Neuronal stem cell (in vitro differentiated cells): ENCODE results near the gene TRAK2.

Experiments
- DNase-seq: peaks from one replicate; pipeline ENCODE4 v3.0.0-alpha.2; 2013; ENCODE audit warnings: low spot score
- H2AFZ ChIP-seq: one replicate; pipeline ENCODE4 v1.6.1; 2013; ENCODE audit warnings: mild to moderate bottlenecking, low read length, inconsistent platforms
- H2AK5ac ChIP-seq: 2 replicates; pipeline ENCODE4 v1.6.1; 2013; ENCODE audit warnings: low read depth, mild to moderate bottlenecking, inconsistent platforms, low read length, moderate library complexity, mixed read lengths
- H2BK120ac ChIP-seq: 2 replicates; pipeline ENCODE4 v1.6.1; 2013; ENCODE audit warnings: low read depth, mild to moderate bottlenecking, inconsistent platforms, low read length, moderate library complexity, mixed read lengths
- H2BK12ac ChIP-seq: one replicate; pipeline ENCODE4 v1.6.1; 2013; ENCODE audit warnings: low read length, inconsistent platforms
- H2BK15ac ChIP-seq: 2 replicates; pipeline ENCODE4 v1.6.1; 2013; ENCODE audit warnings: mild to moderate bottlenecking, low read length, inconsistent platforms, mixed read lengths
- H2BK5ac ChIP-seq: one replicate; pipeline ENCODE4 v1.6.1; 2013; ENCODE audit warnings: inconsistent platforms, mild to moderate bottlenecking, low read length, moderate library complexity
- H3K14ac ChIP-seq: one replicate; pipeline ENCODE4 v1.6.1; 2013; ENCODE audit warnings: low read length, inconsistent platforms
- H3K18ac ChIP-seq: 2 replicates; pipeline ENCODE4 v1.6.1; 2013; ENCODE audit warnings: low read length, inconsistent platforms
- H3K23ac ChIP-seq: 2 replicates; pipeline ENCODE4 v1.6.1; 2013; ENCODE audit warnings: low read depth, mild to moderate bottlenecking, mixed read lengths, low read length, inconsistent platforms; ENCODE audit not compliant: poor library complexity
- H3K27ac ChIP-seq: replicated peaks from 3 replicates; pipeline ENCODE4 v1.5.1; 2013; ENCODE audit warnings: low read length, inconsistent platforms
- H3K27me3 ChIP-seq, 3 experiments: 2 replicates each; pipeline ENCODE4 v1.6.1; 2013; ENCODE audit warnings: low read length in 3 of 3, mild to moderate bottlenecking in 2 of 3, inconsistent platforms in 1 of 3, low read depth in 1 of 3, mixed read lengths in 1 of 3, moderate library complexity in 1 of 3; ENCODE audit not compliant: control insufficient read depth in 3 of 3, insufficient read depth in 3 of 3
- H3K36me3 ChIP-seq, 2 donors: replicated peaks in 1 of 2; 2 replicates each; pipeline ENCODE4 v1.6.1; 2013; ENCODE audit warnings: low read length in 2 of 2; ENCODE audit not compliant: control insufficient read depth in 2 of 2, insufficient read depth in 2 of 2
- H3K4ac ChIP-seq: 2 replicates; pipeline ENCODE4 v1.6.1; 2013; ENCODE audit warnings: inconsistent platforms, mild to moderate bottlenecking, low read length, moderate library complexity
- H3K4me1 ChIP-seq, 2 donors: 1 replicate in 1 of 2; 2 replicates in 1 of 2; pipeline ENCODE4 v1.6.1; 2013; ENCODE audit warnings: low read length in 2 of 2, low read depth in 1 of 2; ENCODE audit not compliant: control insufficient read depth in 2 of 2, insufficient read depth in 1 of 2
- H3K4me2 ChIP-seq: one replicate; pipeline ENCODE4 v1.6.1; 2013; ENCODE audit warnings: mild to moderate bottlenecking, low read length, inconsistent platforms; ENCODE audit not compliant: insufficient read depth, poor library complexity, severe bottlenecking
- H3K4me3 ChIP-seq, 2 donors: 2 replicates each; pipeline ENCODE4 v1.5.1; 2013; ENCODE audit warnings: low read length in 2 of 2, mild to moderate bottlenecking in 2 of 2, inconsistent platforms in 1 of 2, moderate library complexity in 1 of 2
- H3K79me1 ChIP-seq: one replicate; pipeline ENCODE4 v1.6.1; 2013; ENCODE audit warnings: low read depth, mild to moderate bottlenecking, inconsistent platforms, low read length, moderate library complexity
- H3K9ac ChIP-seq: one replicate; pipeline ENCODE4 v1.6.1; 2013; ENCODE audit warnings: mild to moderate bottlenecking, low read depth, low read length, inconsistent platforms; ENCODE audit not compliant: poor library complexity
- H3K9me3 ChIP-seq, 2 donors: replicated peaks in 1 of 2; 2 replicates each; pipeline versions ENCODE3 to v1.6.1; 2013; ENCODE audit warnings: low read length in 2 of 2, mild to moderate bottlenecking in 2 of 2, inconsistent platforms in 1 of 2, low read depth in 1 of 2, mixed read lengths in 1 of 2, moderate library complexity in 1 of 2; ENCODE audit not compliant: control insufficient read depth in 2 of 2, insufficient read depth in 1 of 2
- H4K8ac ChIP-seq: one replicate; pipeline ENCODE4 v1.6.1; 2013; ENCODE audit warnings: low read depth, mild to moderate bottlenecking, inconsistent platforms, low read length, moderate library complexity
- H4K91ac ChIP-seq: one replicate; pipeline ENCODE4 v1.6.1; 2013; ENCODE audit warnings: low read length, low read depth, mild to moderate bottlenecking, inconsistent platforms; ENCODE audit not compliant: poor library complexity
- WGBS, 2 donors: extraction: QIAGEN DNeasy Blood & Tissue Kit; methylation state at CpG; one replicate each; pipeline ENCODE4 v1.1.7; 2013; ENCODE audit warnings: missing lambda C conversion rate in 2 of 2, mixed read lengths in 1 of 2; ENCODE audit not compliant: insufficient read length in 2 of 2, insufficient replicate concordance in 1 of 2; ENCODE audit errors: extremely low coverage in 2 of 2; 5-methylcytosine and 5-hydroxymethylcytosine counted together

TRAK2 gene

GRCh38 chr2:201404699-201405280 lies 46.5 kb downstream of the TRAK2 start:
- WGBS, 2 donors, result no CpG with 5 or more reads among the region's 3 CpGs

GRCh38 chr2:201403880-201404279 lies 47.4 kb downstream of the TRAK2 start:
- Histone ChIP-seq H3K27ac (no peak overlapping the region), H3K9me3 (no peaks in the 10 kb centered on the region), H2BK5ac (no peak overlapping the region), H4K8ac (no peak overlapping the region), H3K36me3 (peaks cover 0 to 6% of the 10 kb centered on the region in 2 donors), H2AFZ (no peak overlapping the region), H2BK15ac (no peak overlapping the region), H3K23ac (no peak overlapping the region), H2AK5ac (no peak overlapping the region), H3K27me3 (no peaks in the 10 kb centered on the region), H3K9ac (no peak overlapping the region), H3K79me1 (no peaks in the 10 kb centered on the region), H3K4me1 (peaks cover 2 to 11% of the 10 kb centered on the region in 2 donors), H3K14ac (no peak overlapping the region), H3K4me2 (no peak overlapping the region), H3K4ac (no peak overlapping the region), H3K4me3 (no peak overlapping the region), H4K91ac (no peak overlapping the region), H2BK120ac (no peak overlapping the region), H2BK12ac (no peak overlapping the region), H3K18ac (no peak overlapping the region)
- DNase-seq, result peak; percentile 8
- WGBS, 2 donors, result no CpG with 5 or more reads among the region's 3 CpGs

More at GRCh38 chr2:201404699-201405280, 46.5 kb downstream of the TRAK2 start:
- Histone ChIP-seq H2BK15ac (no peak overlapping the region), H2BK12ac (no peak overlapping the region), H4K8ac (no peak overlapping the region), H3K14ac (no peak overlapping the region), H3K4me2 (no peak overlapping the region), H2AK5ac (no peak overlapping the region), H3K23ac (no peak overlapping the region), H3K4ac (no peak overlapping the region), H3K36me3 (no peaks in the 10 kb centered on the region), H2BK5ac (no peak overlapping the region), H3K18ac (no peak overlapping the region), H2AFZ (no peak overlapping the region), H3K27ac (no peak overlapping the region), H3K9ac (no peak overlapping the region), H2BK120ac (no peak overlapping the region), H3K4me1 (peaks cover 2 to 11% of the 10 kb centered on the region in 2 donors), H3K9me3 (no peaks in the 10 kb centered on the region), H3K27me3 (no peaks in the 10 kb centered on the region), H3K4me3 (no peak overlapping the region), H4K91ac (no peak overlapping the region), H3K79me1 (no peaks in the 10 kb centered on the region)
- no peak for DNase-seq

GRCh38 chr2:201402651-201403562 lies 48.4 kb downstream of the TRAK2 start:
- H3K4me3 ChIP-seq, result no peak overlapping the region
- no peak overlapping the region for H3K14ac ChIP-seq
- H3K9ac ChIP-seq, result no peak overlapping the region
- no peak overlapping the region for H3K23ac ChIP-seq
- no peaks in the 10 kb centered on the region for H3K27me3 ChIP-seq
- no peak overlapping the region for H3K27ac ChIP-seq
- H3K18ac ChIP-seq, result no peak overlapping the region
- no peak overlapping the region for H2AFZ ChIP-seq
- no CpG with 5 or more reads among the region's 6 CpGs for WGBS, 2 donors
- H2BK5ac ChIP-seq, result no peak overlapping the region
- H2BK120ac ChIP-seq, result no peak overlapping the region
- H3K79me1 ChIP-seq, result no peaks in the 10 kb centered on the region
- DNase-seq, result no peak
- H3K4ac ChIP-seq, result no peak overlapping the region
- no peak overlapping the region for H4K8ac ChIP-seq
- H2AK5ac ChIP-seq, result no peak overlapping the region
- H2BK15ac ChIP-seq, result no peak overlapping the region
- H3K9me3 ChIP-seq, result no peaks in the 10 kb centered on the region
- H2BK12ac ChIP-seq, result no peak overlapping the region
- H4K91ac ChIP-seq, result no peak overlapping the region
- H3K4me2 ChIP-seq, result no peak overlapping the region
- peaks cover 0 to 12% of the 10 kb centered on the region in 2 donors for H3K36me3 ChIP-seq
- peaks cover 2 to 11% of the 10 kb centered on the region in 2 donors for H3K4me1 ChIP-seq

- Histone ChIP-seq H3K14ac (no peak overlapping the region), H2BK12ac (no peak overlapping the region), H3K18ac (no peak overlapping the region), H3K9ac (no peak overlapping the region), H3K4me3 (no peak overlapping the region), H3K36me3 (peaks cover 0 to 23% of the 10 kb centered on the region in 2 donors), H4K91ac (no peak overlapping the region), H3K23ac (no peak overlapping the region), H2BK15ac (no peak overlapping the region), H3K4me1 (peaks cover 2 to 11% of the 10 kb centered on the region in 2 donors), H3K4me2 (no peak overlapping the region), H4K8ac (no peak overlapping the region), H3K79me1 (no peaks in the 10 kb centered on the region), H3K9me3 (no peaks in the 10 kb centered on the region), H2BK120ac (no peak overlapping the region), H3K4ac (no peak overlapping the region), H3K27me3 (no peaks in the 10 kb centered on the region), H2BK5ac (no peak overlapping the region), H2AFZ (no peak overlapping the region), H2AK5ac (no peak overlapping the region), H3K27ac (no peak overlapping the region)
- DNase-seq, result no peak
- no CpG with 5 or more reads among the region's 3 CpGs for WGBS, 2 donors
These were observed 49.4 kb downstream of the TRAK2 start for GRCh38 chr2:201401815-201402214.
